NCI-H1105 treated with DMSO at 0.1 percent for 48 hours (cell line): ENCODE results near the gene SCO2.
"Not testable (repeated sequence)": the region's sequence is repeated elsewhere in the genome, so short reads cannot be mapped to it uniquely, and the experiment has no call there.

Source experiments
- DNase-seq: peaks from one replicate; lab custom pipeline; 2025; lab: John Stamatoyannopoulos, UW

SCO2 gene

GRCh38 chr22:50550395-50550794 lies 25.0 kb upstream of the SCO2 start:
- DNase-seq = no peak

DNA sequence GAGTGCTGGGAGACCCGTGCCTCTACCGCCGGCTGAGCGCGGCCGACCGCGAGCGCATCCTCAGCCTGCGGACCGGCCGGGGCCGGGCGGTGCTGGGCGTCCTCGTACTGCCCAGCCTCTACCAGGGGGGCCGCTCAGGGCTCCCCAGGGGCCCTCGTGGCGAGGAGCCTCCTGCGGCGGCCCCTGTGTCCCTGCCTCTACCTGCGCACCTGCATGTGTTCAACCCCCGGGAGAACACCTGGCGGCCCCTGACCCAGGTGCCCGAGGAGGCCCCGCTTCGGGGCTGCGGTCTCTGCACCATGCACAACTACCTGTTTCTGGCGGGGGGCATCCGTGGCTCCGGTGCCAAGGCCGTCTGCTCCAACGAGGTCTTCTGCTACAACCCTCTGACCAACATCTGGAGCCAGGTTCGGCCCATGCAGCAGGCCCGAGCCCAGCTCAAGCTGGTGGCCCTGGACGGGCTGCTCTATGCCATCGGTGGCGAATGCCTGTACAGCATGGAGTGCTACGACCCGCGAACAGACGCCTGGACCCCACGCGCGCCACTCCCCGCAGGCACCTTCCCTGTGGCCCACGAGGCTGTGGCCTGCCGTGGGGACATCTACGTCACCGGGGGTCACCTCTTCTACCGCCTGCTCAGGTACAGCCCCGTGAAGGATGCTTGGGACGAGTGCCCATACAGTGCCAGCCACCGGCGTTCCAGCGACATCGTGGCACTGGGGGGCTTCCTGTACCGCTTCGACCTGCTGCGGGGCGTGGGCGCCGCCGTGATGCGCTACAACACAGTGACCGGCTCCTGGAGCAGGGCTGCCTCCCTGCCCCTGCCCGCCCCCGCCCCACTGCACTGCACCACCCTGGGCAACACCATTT lies 23.8 kb upstream of the SCO2 start:
- no peak for DNase-seq

- no peak for DNase-seq
These were observed 22.9 kb upstream of the SCO2 start for GRCh38 chr22:50548040-50548920.

GRCh38 chr22:50547263-50547985 lies 22.0 kb upstream of the SCO2 start:
- DNase-seq = no peak

- DNase-seq = no peak
These were observed 21.2 kb upstream of the SCO2 start for GRCh38 chr22:50546326-50547262.

GRCh38 chr22:50545522-50546325 lies 20.3 kb upstream of the SCO2 start, which contains the start of gene KLHDC7B:
TSS of gene KLHDC7B (plus strand) at chr22:50545899. CDS start at chr22:50546244, 345 bp downstream.
- DNase-seq = no peak

GRCh38 chr22:50544746-50545253 lies 19.4 kb upstream of the SCO2 start:
- DNase-seq = no peak

GRCh38 chr22:50544078-50544745 lies 18.8 kb upstream of the SCO2 start:
- no peak for DNase-seq

- no peak for DNase-seq
These were observed 17.1 kb upstream of the SCO2 start for GRCh38 chr22:50542416-50542927.

GRCh38 chr22:50541667-50542026 lies 16.2 kb upstream of the SCO2 start:
- not testable (repeated sequence) for DNase-seq

GRCh38 chr22:50540381-50540780 lies 15.0 kb upstream of the SCO2 start:
- DNase-seq = no peak

DNA sequence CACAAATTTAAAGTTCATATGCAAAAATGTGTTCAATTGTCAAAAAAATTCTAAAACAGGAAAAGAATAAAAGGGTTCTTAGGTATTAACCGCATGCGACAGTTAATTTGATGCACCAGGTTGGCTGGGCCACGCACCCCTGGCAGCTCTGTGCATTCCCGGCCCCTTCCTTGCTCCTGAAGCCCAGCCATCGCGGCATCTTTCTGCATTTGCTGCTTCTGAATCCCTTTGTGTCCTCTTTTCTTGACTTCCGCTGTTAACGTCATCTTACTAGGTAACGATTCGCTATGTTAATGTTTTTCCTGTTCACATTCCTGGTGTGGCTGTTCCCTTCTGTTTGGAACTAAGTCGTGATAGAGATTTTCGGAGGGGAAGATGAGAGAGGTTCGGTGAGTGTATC lies 12.4 kb upstream of the SCO2 start:
- no peak for DNase-seq

- DNase-seq = no peak
These were observed 10.8 kb upstream of the SCO2 start for GRCh38 chr22:50536226-50536625.

- DNase-seq = no peak
These were observed 9.7 kb upstream of the SCO2 start for GRCh38 chr22:50535113-50535512.

- not testable (repeated sequence) for DNase-seq
These were observed 8.7 kb upstream of the SCO2 start for GRCh38 chr22:50533856-50534711.

DNA sequence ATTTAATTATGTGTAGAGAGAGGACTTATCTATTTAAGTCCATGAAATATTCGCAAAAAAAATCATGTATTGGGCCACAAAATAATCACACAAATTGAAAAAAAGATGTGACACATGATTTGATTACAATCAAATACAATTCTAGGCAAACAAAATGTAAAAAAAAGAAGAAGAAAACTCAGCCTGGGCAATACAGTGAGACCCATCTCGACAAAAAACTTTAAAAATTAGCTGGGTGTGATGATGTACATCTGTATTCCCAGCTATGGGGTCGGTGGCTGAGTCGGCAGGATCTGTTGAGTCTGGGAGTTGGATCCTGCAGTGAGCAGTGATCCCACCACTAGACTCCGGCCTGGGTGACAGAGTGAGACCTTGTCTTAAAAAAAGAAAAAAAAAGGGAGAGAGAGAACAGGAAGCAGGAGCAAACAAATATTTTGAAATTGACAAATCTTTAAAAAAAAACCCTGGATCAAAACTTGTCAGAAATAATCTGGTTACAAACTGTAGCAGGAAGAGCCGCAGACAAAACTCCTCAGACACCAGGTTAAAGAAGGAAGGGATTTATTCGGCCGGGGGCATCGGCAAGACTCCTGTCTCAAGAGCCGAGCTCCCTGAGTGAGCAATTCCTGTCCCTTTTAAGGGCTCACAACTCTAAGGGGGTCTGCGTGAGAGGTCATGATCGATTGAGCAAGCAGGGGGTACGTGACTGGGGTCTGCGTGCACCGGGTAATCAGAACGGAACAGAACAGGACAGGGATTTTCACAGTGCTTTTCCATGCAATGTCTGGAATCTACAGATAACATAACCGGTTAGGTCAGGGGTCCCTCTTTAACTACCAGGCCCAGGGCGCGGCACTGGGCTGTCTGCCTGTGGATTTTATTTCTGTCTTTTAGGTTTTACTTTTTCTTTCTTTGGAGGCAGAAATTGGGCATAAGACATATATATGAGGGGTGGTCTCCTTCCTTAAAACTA lies 7.7 kb upstream of the SCO2 start:
- DNase-seq = no peak
